ENCODE measurements around the gene SEC61G. TPM values are rescaled to one million over a fixed set of nuclear protein-coding genes. Genes with fewer than 3 reads are reported as not detected.

The SEC61G gene
- total RNA-seq, 1 experiment from 2014 or later = 176 TPM

DNA sequence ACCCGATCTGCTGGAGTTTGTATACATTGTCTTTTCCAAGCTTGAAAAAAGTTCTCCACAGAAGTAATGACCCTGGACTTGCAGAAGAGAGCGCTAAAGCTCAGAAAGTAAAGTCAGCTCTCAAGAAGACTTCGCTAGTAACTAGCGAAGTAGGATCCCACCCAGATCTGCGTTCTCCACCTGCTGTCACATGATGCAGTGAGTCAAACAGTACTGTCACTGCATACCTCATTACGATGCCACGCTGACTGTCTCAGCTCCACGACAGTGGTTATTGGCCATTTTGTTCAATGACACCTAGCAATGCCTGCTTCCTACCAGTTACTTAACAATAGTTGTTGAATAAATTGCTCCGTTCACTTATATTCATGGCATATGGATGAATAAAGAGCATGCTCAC, 29.7 kb upstream of the SEC61G start:
- Histone ChIP-seq H4K91ac (ENCODE audit: insufficient read length, low read depth, low read length) (no peak overlapping the region), H3K9ac (ENCODE audit: extremely low read depth, insufficient read length, low read length) (no peak overlapping the region), H2BK12ac (ENCODE audit: insufficient read length, low read depth, low read length) (no peak overlapping the region), H2AFZ (ENCODE audit: low read length) (no peak overlapping the region), H3K4ac (ENCODE audit: low read depth, low read length) (no peak overlapping the region), H3K23me2 (ENCODE audit: insufficient read length, low read depth, low read length, poor library complexity, severe bottlenecking) (no peaks in the 10 kb centered on the region), H3K4me1 (ENCODE audit: insufficient read depth, low read length) (no peaks in the 10 kb centered on the region), H4K5ac (ENCODE audit: insufficient read length, low read depth, low read length) (no peak overlapping the region), H2BK120ac (ENCODE audit: low read depth, low read length, poor library complexity, severe bottlenecking) (no peak overlapping the region), H3K14ac (ENCODE audit: insufficient read depth, low read length) (no peak overlapping the region), H3K4me2 (ENCODE audit: insufficient read depth, insufficient read length, low read length) (no peak overlapping the region), H3K9me3 (ENCODE audit: control insufficient read depth, low read depth, low read length) (no peaks in the 10 kb centered on the region), H3K27me3 (ENCODE audit: insufficient read depth, low read length) (no peaks in the 10 kb centered on the region), H3K18ac (ENCODE audit: insufficient read length, low read depth, low read length) (no peak overlapping the region), H4K20me1 (ENCODE audit: control insufficient read depth, insufficient read depth, insufficient read length) (no peaks in the 10 kb centered on the region), H3T11ph (ENCODE audit: low read length) (no peak overlapping the region), H2AK5ac (ENCODE audit: insufficient read length, low read length) (no peak overlapping the region), H2BK5ac (ENCODE audit: insufficient read length, low read length) (no peak overlapping the region), H4K8ac (replicated peaks; ENCODE audit: insufficient read length, low read depth, low read length) (no peak overlapping the region), H3K27ac (ENCODE audit: insufficient read length, low read depth, low read length) (no peak overlapping the region), H2BK15ac (ENCODE audit: low read depth, low read length) (no peak overlapping the region), H3K56ac (ENCODE audit: insufficient read length, low read depth, low read length) (no peak overlapping the region), H3K79me2 (ENCODE audit: insufficient read depth, low read length) (no peaks in the 10 kb centered on the region), H2BK20ac (ENCODE audit: low read depth, low read length, poor library complexity, severe bottlenecking) (no peak overlapping the region), H3K23ac (ENCODE audit: insufficient read length, low read depth, low read length) (no peak overlapping the region), H3K79me1 (ENCODE audit: insufficient read depth, low read depth, low read length, poor library complexity, severe bottlenecking) (no peaks in the 10 kb centered on the region)
- peak; percentile 72 for DNase-seq
- H3K27me3 Mint-ChIP-seq (ENCODE audit: low read depth) = peaks cover 18% of the 10 kb centered on the region
- WGBS (ENCODE audit: extremely low coverage, insufficient read length, low lambda C conversion rate) = no CpG with 5 or more reads among the region's 9 CpGs
- H3K4me3 Mint-ChIP-seq = no peak overlapping the region
- H3K4me1 Mint-ChIP-seq = peaks cover 8 to 9% of the 10 kb centered on the region in 2 experiments; a peak in 3 of 4 replicates
- no peaks in the 10 kb centered on the region; a peak in 1 of 5 replicates for H3K9me3 Mint-ChIP-seq
- H3K36me3 Mint-ChIP-seq (ENCODE audit: insufficient read depth in 1 of 3, low read depth in 3 of 3) = no peaks in the 10 kb centered on the region
- no peak overlapping the region for H3K27ac Mint-ChIP-seq
- TF ChIP-seq, protein P1, sequence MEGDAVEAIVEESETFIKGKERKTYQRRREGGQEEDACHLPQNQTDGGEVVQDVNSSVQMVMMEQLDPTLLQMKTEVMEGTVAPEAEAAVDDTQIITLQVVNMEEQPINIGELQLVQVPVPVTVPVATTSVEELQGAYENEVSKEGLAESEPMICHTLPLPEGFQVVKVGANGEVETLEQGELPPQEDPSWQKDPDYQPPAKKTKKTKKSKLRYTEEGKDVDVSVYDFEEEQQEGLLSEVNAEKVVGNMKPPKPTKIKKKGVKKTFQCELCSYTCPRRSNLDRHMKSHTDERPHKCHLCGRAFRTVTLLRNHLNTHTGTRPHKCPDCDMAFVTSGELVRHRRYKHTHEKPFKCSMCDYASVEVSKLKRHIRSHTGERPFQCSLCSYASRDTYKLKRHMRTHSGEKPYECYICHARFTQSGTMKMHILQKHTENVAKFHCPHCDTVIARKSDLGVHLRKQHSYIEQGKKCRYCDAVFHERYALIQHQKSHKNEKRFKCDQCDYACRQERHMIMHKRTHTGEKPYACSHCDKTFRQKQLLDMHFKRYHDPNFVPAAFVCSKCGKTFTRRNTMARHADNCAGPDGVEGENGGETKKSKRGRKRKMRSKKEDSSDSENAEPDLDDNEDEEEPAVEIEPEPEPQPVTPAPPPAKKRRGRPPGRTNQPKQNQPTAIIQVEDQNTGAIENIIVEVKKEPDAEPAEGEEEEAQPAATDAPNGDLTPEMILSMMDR (conservative IDR thresholded peaks at IDR 0.05) = peak; percentile 74
